ENCODE data around the gene LARGE1.

LARGE1 gene

GRCh38 chr22:33920197-33920540, at the start of gene LARGE1:
Gene LARGE1, minus strand, starts transcription at chr22:33920476.
- H3K4me1 ChIP-seq (ENCODE audit: insufficient read depth, low read length) = peaks cover 40% of the 10 kb centered on the region
- H3K27me3 ChIP-seq (ENCODE audit: control insufficient read depth in 1 of 2, insufficient read depth in 2 of 2, low read length in 2 of 2) = no peaks in the 10 kb centered on the region
- peak within 1 kb of the TSS; percentile 88 to 92 for H3K4me3 ChIP-seq (ENCODE audit: low read depth in 1 of 2, low read length in 2 of 2)
- no peaks in the 10 kb centered on the region for H3K9me3 ChIP-seq (ENCODE audit: low read length)
- no peaks in the 10 kb centered on the region for H3K36me3 ChIP-seq (ENCODE audit: insufficient read depth, low read length)
- peak within 1 kb of the TSS; percentile 60 for H3K9ac ChIP-seq (ENCODE audit: low read length)
- H3K27ac ChIP-seq (ENCODE audit: low read depth, low read length) = peak within 1 kb of the TSS; percentile 79

GRCh38 chr22:33969045-33969444, 48.8 kb upstream of the LARGE1 start:
- no peak overlapping the region for H3K27ac ChIP-seq (ENCODE audit: low read depth, low read length)
- no peaks in the 10 kb centered on the region for H3K4me1 ChIP-seq (ENCODE audit: insufficient read depth, low read length)
- no peaks in the 10 kb centered on the region for H3K27me3 ChIP-seq (ENCODE audit: control insufficient read depth in 1 of 2, insufficient read depth in 2 of 2, low read length in 2 of 2)
- H3K9me3 ChIP-seq (ENCODE audit: low read length) = no peaks in the 10 kb centered on the region
- H3K9ac ChIP-seq (ENCODE audit: low read length) = no peak overlapping the region
- H3K4me3 ChIP-seq (ENCODE audit: low read depth in 1 of 2, low read length in 2 of 2) = no peak overlapping the region
- H3K36me3 ChIP-seq (ENCODE audit: insufficient read depth, low read length) = no peaks in the 10 kb centered on the region

GRCh38 chr22:33964121-33964520, 43.8 kb upstream of the LARGE1 start:
- no peaks in the 10 kb centered on the region for H3K36me3 ChIP-seq (ENCODE audit: insufficient read depth, low read length)
- H3K4me3 ChIP-seq (ENCODE audit: low read depth in 1 of 2, low read length in 2 of 2) = no peak overlapping the region
- no peaks in the 10 kb centered on the region for H3K4me1 ChIP-seq (ENCODE audit: insufficient read depth, low read length)
- no peaks in the 10 kb centered on the region for H3K27me3 ChIP-seq (ENCODE audit: control insufficient read depth in 1 of 2, insufficient read depth in 2 of 2, low read length in 2 of 2)
- no peak overlapping the region for H3K27ac ChIP-seq (ENCODE audit: low read depth, low read length)
- H3K9ac ChIP-seq (ENCODE audit: low read length) = no peak overlapping the region
- no peaks in the 10 kb centered on the region for H3K9me3 ChIP-seq (ENCODE audit: low read length)

- H3K27ac ChIP-seq (ENCODE audit: low read depth, low read length) = no peak overlapping the region
- H3K36me3 ChIP-seq (ENCODE audit: insufficient read depth, low read length) = no peaks in the 10 kb centered on the region
- H3K9me3 ChIP-seq (ENCODE audit: low read length) = no peaks in the 10 kb centered on the region
- H3K9ac ChIP-seq (ENCODE audit: low read length) = no peak overlapping the region
- H3K4me3 ChIP-seq (ENCODE audit: low read depth in 1 of 2, low read length in 2 of 2) = no peak overlapping the region
- H3K4me1 ChIP-seq (ENCODE audit: insufficient read depth, low read length) = no peaks in the 10 kb centered on the region
- no peaks in the 10 kb centered on the region for H3K27me3 ChIP-seq (ENCODE audit: control insufficient read depth in 1 of 2, insufficient read depth in 2 of 2, low read length in 2 of 2)
Measured at GRCh38 chr22:33962409-33962808, 42.1 kb upstream of the LARGE1 start.

- no peaks in the 10 kb centered on the region for H3K9me3 ChIP-seq (ENCODE audit: low read length)
- no peak overlapping the region for H3K9ac ChIP-seq (ENCODE audit: low read length)
- H3K4me1 ChIP-seq (ENCODE audit: insufficient read depth, low read length) = no peaks in the 10 kb centered on the region
- H3K36me3 ChIP-seq (ENCODE audit: insufficient read depth, low read length) = no peaks in the 10 kb centered on the region
- H3K4me3 ChIP-seq (ENCODE audit: low read depth in 1 of 2, low read length in 2 of 2) = no peak overlapping the region
- no peak overlapping the region for H3K27ac ChIP-seq (ENCODE audit: low read depth, low read length)
- no peaks in the 10 kb centered on the region for H3K27me3 ChIP-seq (ENCODE audit: control insufficient read depth in 1 of 2, insufficient read depth in 2 of 2, low read length in 2 of 2)
Measured at GRCh38 chr22:33958741-33959140, 38.5 kb upstream of the LARGE1 start.

- Histone ChIP-seq H3K9ac (ENCODE audit: low read length) (no peak overlapping the region), H3K27me3 (ENCODE audit: control insufficient read depth in 1 of 2, insufficient read depth in 2 of 2, low read length in 2 of 2) (no peaks in the 10 kb centered on the region), H3K36me3 (ENCODE audit: insufficient read depth, low read length) (no peaks in the 10 kb centered on the region), H3K4me1 (ENCODE audit: insufficient read depth, low read length) (no peaks in the 10 kb centered on the region), H3K9me3 (ENCODE audit: low read length) (no peaks in the 10 kb centered on the region), H3K4me3 (ENCODE audit: low read depth in 1 of 2, low read length in 2 of 2) (no peak overlapping the region), H3K27ac (ENCODE audit: low read depth, low read length) (no peak overlapping the region)
Measured at GRCh38 chr22:33957086-33957485, 36.8 kb upstream of the LARGE1 start.

GRCh38 chr22:33952776-33953175, 32.5 kb upstream of the LARGE1 start:
- no peak overlapping the region for H3K9ac ChIP-seq (ENCODE audit: low read length)
- no peaks in the 10 kb centered on the region for H3K9me3 ChIP-seq (ENCODE audit: low read length)

GRCh38 chr22:33940741-33941140, 20.5 kb upstream of the LARGE1 start:
- H3K27ac ChIP-seq (ENCODE audit: low read depth, low read length) = no peak overlapping the region
- no peaks in the 10 kb centered on the region for H3K9me3 ChIP-seq (ENCODE audit: low read length)
- no peak overlapping the region for H3K4me3 ChIP-seq (ENCODE audit: low read depth in 1 of 2, low read length in 2 of 2)
- no peaks in the 10 kb centered on the region for H3K27me3 ChIP-seq (ENCODE audit: control insufficient read depth in 1 of 2, insufficient read depth in 2 of 2, low read length in 2 of 2)
- H3K9ac ChIP-seq (ENCODE audit: low read length) = no peak overlapping the region
- no peaks in the 10 kb centered on the region for H3K4me1 ChIP-seq (ENCODE audit: insufficient read depth, low read length)
- H3K36me3 ChIP-seq (ENCODE audit: insufficient read depth, low read length) = no peaks in the 10 kb centered on the region

More at GRCh38 chr22:33952776-33953175, 32.5 kb upstream of the LARGE1 start:
- Histone ChIP-seq H3K4me1 (ENCODE audit: insufficient read depth, low read length) (no peaks in the 10 kb centered on the region), H3K36me3 (ENCODE audit: insufficient read depth, low read length) (no peaks in the 10 kb centered on the region), H3K27me3 (ENCODE audit: control insufficient read depth in 1 of 2, insufficient read depth in 2 of 2, low read length in 2 of 2) (no peaks in the 10 kb centered on the region), H3K4me3 (ENCODE audit: low read depth in 1 of 2, low read length in 2 of 2) (no peak overlapping the region), H3K27ac (ENCODE audit: low read depth, low read length) (no peak overlapping the region)

DNA sequence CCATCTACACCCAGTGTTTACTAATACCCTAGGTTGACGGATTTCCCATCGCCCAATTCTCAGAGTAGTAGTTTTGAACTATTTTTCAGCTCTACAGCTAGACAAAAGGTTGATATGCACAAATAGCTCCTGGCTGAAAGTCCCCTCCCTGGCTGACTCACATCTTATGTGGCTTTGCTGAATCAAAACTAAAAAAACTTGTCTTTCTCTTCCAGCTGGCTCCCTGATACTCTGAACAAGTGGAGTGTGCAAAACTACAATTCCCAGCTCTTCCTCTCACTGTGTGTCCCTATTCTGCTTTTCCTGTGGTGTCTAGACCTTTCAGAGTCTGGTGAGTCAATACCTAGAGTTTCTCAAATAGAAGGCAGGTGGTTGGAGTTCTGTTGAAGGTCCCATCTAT, 12.7 kb upstream of the LARGE1 start:
- Histone ChIP-seq H3K27ac (ENCODE audit: low read depth, low read length) (no peak overlapping the region), H3K27me3 (ENCODE audit: control insufficient read depth in 1 of 2, insufficient read depth in 2 of 2, low read length in 2 of 2) (no peaks in the 10 kb centered on the region), H3K36me3 (ENCODE audit: insufficient read depth, low read length) (no peaks in the 10 kb centered on the region)

DNA sequence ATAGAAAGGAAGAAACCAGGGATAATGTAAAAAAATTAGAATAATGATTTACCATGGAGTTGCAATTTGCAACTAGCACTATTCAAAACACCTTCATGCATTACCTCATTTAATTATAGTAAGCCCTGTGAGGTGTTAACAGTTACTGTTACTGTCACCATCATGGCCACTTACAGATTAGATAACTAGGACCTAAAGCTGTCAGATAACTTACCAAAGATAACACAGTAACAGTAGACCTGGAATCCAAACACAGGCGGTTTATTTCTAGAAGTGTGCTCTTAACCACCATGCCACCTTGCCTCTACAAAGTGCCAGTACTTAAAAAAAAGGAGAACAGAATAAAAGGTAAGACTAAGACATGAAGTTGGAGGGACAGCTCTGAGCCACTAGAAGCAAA, 11.1 kb upstream of the LARGE1 start:
- Histone ChIP-seq H3K9me3 (ENCODE audit: low read length) (no peaks in the 10 kb centered on the region), H3K4me1 (ENCODE audit: insufficient read depth, low read length) (no peaks in the 10 kb centered on the region), H3K9ac (ENCODE audit: low read length) (no peak overlapping the region), H3K36me3 (ENCODE audit: insufficient read depth, low read length) (no peaks in the 10 kb centered on the region), H3K4me3 (ENCODE audit: low read depth in 1 of 2, low read length in 2 of 2) (no peak overlapping the region), H3K27me3 (ENCODE audit: control insufficient read depth in 1 of 2, insufficient read depth in 2 of 2, low read length in 2 of 2) (no peaks in the 10 kb centered on the region), H3K27ac (ENCODE audit: low read depth, low read length) (no peak overlapping the region)

More for the DNA sequence above, 12.7 kb upstream of the LARGE1 start:
- H3K9me3 ChIP-seq (ENCODE audit: low read length) = no peaks in the 10 kb centered on the region
- no peak overlapping the region for H3K4me3 ChIP-seq (ENCODE audit: low read depth in 1 of 2, low read length in 2 of 2)
- H3K9ac ChIP-seq (ENCODE audit: low read length) = no peak overlapping the region
- no peaks in the 10 kb centered on the region for H3K4me1 ChIP-seq (ENCODE audit: insufficient read depth, low read length)

GRCh38 chr22:33927752-33928151, 7.5 kb upstream of the LARGE1 start:
- Histone ChIP-seq H3K27ac (ENCODE audit: low read depth, low read length) (no peak overlapping the region), H3K4me1 (ENCODE audit: insufficient read depth, low read length) (peaks cover 12% of the 10 kb centered on the region), H3K36me3 (ENCODE audit: insufficient read depth, low read length) (no peaks in the 10 kb centered on the region), H3K27me3 (ENCODE audit: control insufficient read depth in 1 of 2, insufficient read depth in 2 of 2, low read length in 2 of 2) (no peaks in the 10 kb centered on the region), H3K9ac (ENCODE audit: low read length) (no peak overlapping the region), H3K4me3 (ENCODE audit: low read depth in 1 of 2, low read length in 2 of 2) (no peak overlapping the region), H3K9me3 (ENCODE audit: low read length) (no peaks in the 10 kb centered on the region)

DNA sequence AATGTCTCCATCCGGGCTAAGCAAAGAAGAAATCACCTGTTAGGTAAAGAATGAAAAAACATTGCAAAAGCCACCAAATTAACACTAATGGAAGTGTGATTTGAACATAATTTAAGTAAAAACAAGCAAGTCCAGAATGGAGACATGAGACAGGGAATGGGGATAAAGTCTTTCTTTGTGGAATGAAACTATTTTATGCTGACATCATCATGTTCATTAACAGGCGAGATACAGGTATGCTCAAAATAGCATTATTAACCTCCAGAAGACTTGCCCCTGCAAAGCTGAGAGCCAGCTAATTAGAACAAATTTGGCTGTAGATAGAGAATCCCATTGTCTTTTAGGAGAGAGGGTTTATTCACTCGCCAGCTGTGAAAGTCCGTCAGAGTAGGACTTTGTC, 4.9 kb upstream of the LARGE1 start:
- no peak overlapping the region for H3K27ac ChIP-seq (ENCODE audit: low read depth, low read length)
- H3K9ac ChIP-seq (ENCODE audit: low read length) = no peak overlapping the region
- H3K9me3 ChIP-seq (ENCODE audit: low read length) = no peaks in the 10 kb centered on the region
- no peak overlapping the region for H3K4me3 ChIP-seq (ENCODE audit: low read depth in 1 of 2, low read length in 2 of 2)
- no peaks in the 10 kb centered on the region for H3K36me3 ChIP-seq (ENCODE audit: insufficient read depth, low read length)
- H3K27me3 ChIP-seq (ENCODE audit: control insufficient read depth in 1 of 2, insufficient read depth in 2 of 2, low read length in 2 of 2) = no peaks in the 10 kb centered on the region
- peaks cover 15% of the 10 kb centered on the region for H3K4me1 ChIP-seq (ENCODE audit: insufficient read depth, low read length)
